Heart left ventricle (tissue), 16 donors: ENCODE results near the gene CDK5R2. TPM values are rescaled to one million over a fixed set of nuclear protein-coding genes. Genes with fewer than 3 reads are reported as not detected.
A peak's percentile ranks its signal among the peaks of the same experiment; 100 is the strongest.

ENCODE experiments used
- ATAC-seq, 4 donors: fragments of 200-7000 bp; cut with Tn5 transposase; one replicate each; pipeline ENCODE4 v1.9.1; 2020 to 2022; ENCODE audit warnings: moderate library complexity in 4 of 4, mild to moderate bottlenecking in 3 of 4, moderate number of reproducible peaks in 1 of 4
- DNase-seq, 5 donors: peaks; one replicate each; pipeline ENCODE4 v3.0.0-alpha.2; 2020
- H3K27ac ChIP-seq, 12 donors: fragments of 200-600 bp; sonication (generic) in 4 of 12; one replicate each; pipeline versions ENCODE4 v1.5.0 to v1.8.0; 2016 to 2022; ENCODE audit warnings: mild to moderate bottlenecking in 2 of 12
- H3K27me3 ChIP-seq, 9 donors: fragments of 200-600 bp; sonication (generic) in 2 of 9; one replicate each; pipeline versions ENCODE4 v1.5.1 to v1.8.0; 2016 to 2022; ENCODE audit warnings: mild to moderate bottlenecking in 3 of 9
- H3K36me3 ChIP-seq, 9 donors: fragments of 200-600 bp; sonication (generic) in 2 of 9; one replicate each; pipeline versions ENCODE4 v1.5.0 to v1.8.0; 2018 to 2022; ENCODE audit warnings: mild to moderate bottlenecking in 2 of 9
- H3K4me1 ChIP-seq, 12 donors: fragments of 200-600 bp; sonication (generic) in 4 of 12; one replicate each; pipeline versions ENCODE4 v1.5.0 to v1.8.0; 2016 to 2022; ENCODE audit warnings: mild to moderate bottlenecking in 3 of 12
- H3K4me3 ChIP-seq, 12 donors: fragments of 200-600 bp; sonication (generic) in 4 of 12; one replicate each; pipeline versions ENCODE4 v1.5.0 to v1.8.0; 2017 to 2022; ENCODE audit warnings: mild to moderate bottlenecking in 9 of 12, moderate library complexity in 4 of 12
- H3K9me3 ChIP-seq, 12 donors: fragments of 200-600 bp; sonication (generic) in 4 of 12; one replicate each; pipeline versions ENCODE4 v1.5.0 to v1.8.0; 2016 to 2022; ENCODE audit warnings: mild to moderate bottlenecking in 1 of 12
- POLR2A ChIP-seq, 2 donors: fragments of 450-650 bp; IDR thresholded peaks; one replicate each; pipeline ENCODE4 v1.6.1; 2017; ENCODE audit warnings: antibody characterized with exemption in 2 of 2, mild to moderate bottlenecking in 2 of 2, moderate library complexity in 2 of 2
- WGBS, 4 donors: extraction: QIAGEN DNeasy Blood & Tissue Kit in 2 of 4; methylation state at CpG; one replicate each; pipeline versions ENCODE4 v1.1.5 to v1.1.7; 2013 to 2018; 5-methylcytosine and 5-hydroxymethylcytosine counted together
- intact Hi-C, 10 donors: fragments of 100-400 bp; cut with DNase I; formaldehyde crosslinking; loops; one replicate each; pipeline versions ENCODE4 v1.11.1 to v1.14.2; 2022
- polyA plus RNA-seq, 2 donors: library from polyadenylated mRNA; stranded (reverse); fragments of 200-250 nt; gene quantifications; one replicate each; pipeline ENCODE4 v1.2.3, GENCODE V29; 2013
- total RNA-seq, 9 donors: library from RNA; depleted of rRNA in 2 of 9; stranded (reverse); fragments of >200 nt in 2 of 9; fragmentation: NEBNext Ultra II Directional in 3 of 9; extraction: Animal tissue kit (Norgen Biotek cat#: 25700) in 3 of 9; gene quantifications; one replicate each; pipeline versions ENCODE4 v1.1.0 to v1.2.4, GENCODE V29; 2016 to 2023
- TF ChIP-seq, protein P1 (sequence below), 12 donors: fragments of 200-600 bp; sonication (generic) in 4 of 12; IDR thresholded peaks; one replicate each; pipeline versions ENCODE4 v1.5.0 to v1.8.0; 2018 to 2022; ENCODE audit warnings: antibody characterized with exemption in 12 of 12, mild to moderate bottlenecking in 5 of 12
- donor health status: ischemic (EF 13 %, LVEDD 7.1; RV severe dilation, severe dysfunction).
- donor health status: healthy with polysubstance abuse.
- donor health status: DM: no; HTN: yes; CAD: no.
- donor health status: DM: no; HTN: no; CAD: no.
- donor health status: ischemic (EF 25% LVEDD 6.9; RV normal size, moderate dysfunction).
- donor health status: ischemic (EF 25% LVEDD 5.7; RV mildly dilated, moderate dysfunction).
- donor health status: healthy.
- donor health status: DM: yes; HTN: yes; CAD: no.
- donor health status: ischemic (EF 35%, LVEDD 5.7; RV mildly dilated, moderate dysfunction).
- donor health status: nonischemic (EF 11% LVEDD 7.7; RV severe dilation, severe dysfunction).
- donor health status: DM: yes; HTN: yes; CAD: no.
- donor health status: PGD.
- donor health status: ischemic (EF 29% LVEDD 5.4; RV normal size, mild dysfunction).
- donor health status: nonischemic (EF 23%, LVEDD 6.1; RV moderate dilation, normal function).

The CDK5R2 gene
- total and polyA plus RNA-seq, 11 donors, result not detected

DNA sequence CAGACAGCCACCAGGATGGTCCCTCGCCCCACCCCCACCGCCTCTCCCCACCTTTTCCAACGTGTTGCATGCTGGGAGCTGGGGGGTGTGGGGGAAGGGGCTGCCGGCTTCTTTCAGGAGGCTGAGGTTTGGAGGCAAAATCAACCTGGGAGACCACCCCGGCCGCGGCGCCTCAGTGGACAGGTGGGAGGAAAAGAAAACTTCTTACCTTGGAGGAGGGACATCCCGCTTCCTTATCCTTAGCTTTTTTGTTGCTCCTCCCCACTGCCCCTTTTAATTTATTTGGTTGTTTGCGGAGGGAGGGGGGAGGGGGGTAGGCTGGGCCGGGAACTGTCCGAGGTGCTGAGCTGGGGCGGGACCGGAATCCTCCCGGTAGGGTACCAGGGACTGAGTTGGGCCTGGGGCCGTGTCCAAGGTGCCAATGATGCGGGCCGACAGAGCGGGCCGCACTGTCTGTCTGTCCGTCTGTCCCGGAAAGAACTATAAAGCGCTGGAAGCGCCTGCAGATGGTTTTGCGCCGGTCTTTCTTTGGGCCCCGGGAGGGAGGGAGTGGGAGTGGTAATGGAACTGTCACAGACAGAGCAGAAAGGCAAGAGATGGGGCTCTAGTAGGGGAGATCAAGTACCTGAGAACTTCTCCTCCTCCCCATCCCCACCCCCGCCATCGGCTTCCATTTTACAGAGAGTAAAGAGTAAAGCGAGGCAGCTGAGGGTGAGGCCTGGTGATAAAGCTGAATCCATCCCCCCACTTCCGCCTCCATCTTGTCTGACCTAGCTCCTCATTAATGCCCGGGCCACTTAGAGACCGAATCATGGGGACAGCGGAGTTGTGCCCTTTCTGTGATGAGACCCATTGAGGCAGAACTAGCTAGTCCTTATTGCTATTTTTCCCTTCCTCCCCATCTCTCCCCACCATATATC, 2.4 kb downstream of the CDK5R2 start:
- DNase-seq (no peak), ATAC-seq (no peak)
- WGBS, 4 donors, result 10 to 14% (median 12%) methylated on average over 32 to 34 of the region's 34 CpGs
- Histone ChIP-seq H3K4me3 (no peak overlapping the region), H3K27ac (no peak overlapping the region), H3K9me3 (no peaks in the 10 kb centered on the region), H3K4me1 (peaks cover 0 to 20% (median 3%) of the 10 kb centered on the region in 12 donors), H3K27me3 (peaks cover 44 to 95% (median 79%) of the 10 kb centered on the region in 9 donors), H3K36me3 (no peaks in the 10 kb centered on the region)
- TF ChIP-seq, protein P1, sequence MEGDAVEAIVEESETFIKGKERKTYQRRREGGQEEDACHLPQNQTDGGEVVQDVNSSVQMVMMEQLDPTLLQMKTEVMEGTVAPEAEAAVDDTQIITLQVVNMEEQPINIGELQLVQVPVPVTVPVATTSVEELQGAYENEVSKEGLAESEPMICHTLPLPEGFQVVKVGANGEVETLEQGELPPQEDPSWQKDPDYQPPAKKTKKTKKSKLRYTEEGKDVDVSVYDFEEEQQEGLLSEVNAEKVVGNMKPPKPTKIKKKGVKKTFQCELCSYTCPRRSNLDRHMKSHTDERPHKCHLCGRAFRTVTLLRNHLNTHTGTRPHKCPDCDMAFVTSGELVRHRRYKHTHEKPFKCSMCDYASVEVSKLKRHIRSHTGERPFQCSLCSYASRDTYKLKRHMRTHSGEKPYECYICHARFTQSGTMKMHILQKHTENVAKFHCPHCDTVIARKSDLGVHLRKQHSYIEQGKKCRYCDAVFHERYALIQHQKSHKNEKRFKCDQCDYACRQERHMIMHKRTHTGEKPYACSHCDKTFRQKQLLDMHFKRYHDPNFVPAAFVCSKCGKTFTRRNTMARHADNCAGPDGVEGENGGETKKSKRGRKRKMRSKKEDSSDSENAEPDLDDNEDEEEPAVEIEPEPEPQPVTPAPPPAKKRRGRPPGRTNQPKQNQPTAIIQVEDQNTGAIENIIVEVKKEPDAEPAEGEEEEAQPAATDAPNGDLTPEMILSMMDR (IDR thresholded peaks at IDR 0.05), result no peak
- no peak for TF ChIP-seq POLR2A (IDR thresholded peaks at IDR 0.05)
- intact Hi-C loops, result no loop called here

DNA sequence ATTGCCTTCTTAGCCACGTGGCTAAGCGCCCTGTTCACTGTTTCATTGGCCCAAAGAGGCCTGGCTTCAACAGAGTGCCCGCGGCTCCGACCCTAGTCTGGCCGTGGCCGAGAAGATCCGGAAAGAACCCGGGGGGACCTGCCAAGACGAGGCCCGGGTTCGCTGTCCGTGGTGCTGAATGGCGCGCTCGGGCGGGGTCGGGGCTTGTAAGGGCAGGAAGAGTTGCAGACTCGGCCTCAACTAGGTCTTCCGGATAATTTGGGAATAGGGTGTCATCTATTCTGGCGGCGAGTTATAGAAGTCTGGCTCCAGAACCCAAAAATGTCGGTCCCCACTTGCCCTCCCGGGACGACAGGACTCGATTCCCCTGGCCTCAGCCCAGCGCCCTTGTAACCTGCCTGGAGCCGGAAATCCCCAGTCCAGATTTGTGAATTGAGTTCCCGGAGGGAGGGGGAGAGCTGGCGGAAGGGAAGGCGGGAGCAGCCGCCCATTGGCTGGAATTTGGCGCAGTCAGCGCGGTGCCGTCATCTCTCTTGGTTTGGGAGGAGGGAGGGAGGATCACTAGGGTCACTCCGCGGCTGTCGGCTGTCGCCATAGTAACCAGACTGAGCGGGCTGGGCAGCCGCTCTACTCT, 3.5 kb downstream of the CDK5R2 start:
- Histone ChIP-seq H3K4me3 (peak overlapping the region in 3 of 12 donors; percentile 4 to 17 (median 15)), H3K36me3 (no peaks in the 10 kb centered on the region), H3K9me3 (no peaks in the 10 kb centered on the region), H3K27me3 (peaks cover 44 to 95% (median 75%) of the 10 kb centered on the region in 9 donors), H3K4me1 (peaks cover 0 to 20% (median 3%) of the 10 kb centered on the region in 12 donors), H3K27ac (no peak overlapping the region)
- no peak for TF ChIP-seq POLR2A (IDR thresholded peaks at IDR 0.05)
- TF ChIP-seq, protein P1 (IDR thresholded peaks at IDR 0.05), result no peak
- intact Hi-C loops, result no loop called here
- ATAC-seq (peak; percentile 30 to 74 (median 52)), DNase-seq (peak; percentile 41 to 82 (median 72))
- WGBS, 4 donors, result 1 to 2% (median 1%) methylated on average over 39 to 42 of the region's 42 CpGs

DNA sequence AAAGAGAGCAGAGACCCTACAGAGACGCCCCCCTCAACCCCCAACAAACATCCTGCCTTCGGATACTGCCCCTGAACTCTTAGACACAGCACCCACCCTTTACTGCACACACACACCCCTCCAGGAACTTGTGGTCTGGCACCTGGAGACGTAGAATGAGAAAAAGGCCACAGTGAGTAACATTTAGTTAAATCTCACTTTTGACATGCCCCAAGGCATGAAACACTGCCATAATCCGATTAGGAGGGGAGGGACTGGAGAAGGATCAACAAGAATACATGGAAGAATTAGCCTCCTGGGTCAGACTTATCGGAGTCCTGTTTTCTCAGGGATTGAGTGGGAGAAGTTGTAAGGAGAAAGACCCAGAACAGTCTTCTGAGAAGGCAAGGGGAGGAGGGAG, 4.1 kb downstream of the CDK5R2 start:
- TF ChIP-seq, protein P1 (IDR thresholded peaks at IDR 0.05), result no peak
- TF ChIP-seq POLR2A (IDR thresholded peaks at IDR 0.05), result no peak
- Histone ChIP-seq H3K4me3 (no peak overlapping the region), H3K36me3 (no peaks in the 10 kb centered on the region), H3K9me3 (no peaks in the 10 kb centered on the region), H3K27ac (no peak overlapping the region), H3K4me1 (peaks cover 0 to 20% (median 3%) of the 10 kb centered on the region in 12 donors), H3K27me3 (peaks cover 44 to 89% (median 71%) of the 10 kb centered on the region in 9 donors)
- DNase-seq, result no peak
- intact Hi-C loops, result no loop called here
- ATAC-seq, result no peak
- 11 to 19% (median 15%) methylated on average over 5 of the region's 5 CpGs for WGBS, 4 donors
